Endothelial cell of umbilical vein (primary cell): Measurements from ENCODE around the gene KDM4C. TPM values are rescaled to one million over a fixed set of nuclear protein-coding genes. Genes with fewer than 3 reads are reported as not detected.

Experiments used
- BruUV-seq: library from RNA; stranded (reverse); fragments of 400-500 nt; replicated peaks from 2 replicates; lab custom pipeline; 2021; lab: Mats Ljungman, UMichigan
- CTCF ChIA-PET: fragments of 300-600, 350-600 bp; sonication (Branson Sonifier 250); formaldehyde crosslinking; loops from one replicate; lab custom pipeline; 2021; ENCODE audit warnings: antibody characterized with exemption, inconsistent platforms; lab: Charles Lee
- POLR2A ChIA-PET: fragments of 300-600, 350-600 bp; sonication (Branson Sonifier 250); formaldehyde crosslinking; loops from one replicate; lab custom pipeline; 2021; ENCODE audit warnings: antibody characterized with exemption, inconsistent platforms; lab: Charles Lee
- DNase-seq: peaks from one replicate; pipeline ENCODE4 v3.0.0-alpha.2; 2011; ENCODE audit warnings: low read depth, low spot score
- FAIRE-seq: peaks from 2 replicates; lab custom pipeline; 2011; peaks lifted over from hg19 to GRCh38; lab: Jason Lieb, UNC
- H2AFZ ChIP-seq: 2 replicates; pipeline ENCODE4 v1.6.0; 2012; ENCODE audit warnings: low read depth, low read length, control low read depth, inconsistent platforms
- H3K27ac ChIP-seq: 2 replicates; pipeline ENCODE4 v1.5.1; 2011; ENCODE audit warnings: low read depth, mild to moderate bottlenecking, control low read depth, low read length, moderate library complexity; ENCODE audit not compliant: insufficient read depth
- H3K27me3 ChIP-seq, 2 experiments: 2 replicates each; pipeline versions ENCODE4 v1.6.0 to v1.6.1; 2011; ENCODE audit warnings: low read length in 2 of 2, mixed read lengths in 1 of 2; ENCODE audit not compliant: control insufficient read depth in 2 of 2, insufficient read depth in 2 of 2
- H3K36me3 ChIP-seq, 2 experiments: 2 replicates in 1 of 2; 3 replicates in 1 of 2; pipeline ENCODE4 v1.5.1; 2011; ENCODE audit warnings: low read length in 2 of 2, mild to moderate bottlenecking in 1 of 2, moderate library complexity in 1 of 2; ENCODE audit not compliant: control insufficient read depth in 2 of 2, insufficient read depth in 2 of 2; ENCODE audit errors: extremely low read depth in 1 of 2
- H3K4me1 ChIP-seq: 3 replicates; pipeline ENCODE4 v1.5.1; 2011; ENCODE audit warnings: mild to moderate bottlenecking, low read length; ENCODE audit not compliant: control insufficient read depth, insufficient read depth; ENCODE audit errors: extremely low read depth
- H3K4me2 ChIP-seq: 2 replicates; pipeline ENCODE4 v1.6.1; 2011; ENCODE audit warnings: low read length, control low read depth, mixed read lengths; ENCODE audit not compliant: insufficient read depth
- H3K4me3 ChIP-seq, 3 experiments: fragments of 200-600 bp in 1 of 3; sonication (generic), shearing (Covaris generic) in 1 of 3; replicated peaks in 1 of 3; 2 replicates each; pipeline ENCODE4 v1.5.1; 2011 to 2016; ENCODE audit warnings: control low read depth in 3 of 3, low read length in 3 of 3, mild to moderate bottlenecking in 2 of 3, inconsistent platforms in 1 of 3, low read depth in 1 of 3, moderate library complexity in 1 of 3; ENCODE audit not compliant: insufficient read depth in 1 of 3
- H3K79me2 ChIP-seq: 2 replicates; pipeline ENCODE4 v1.6.0; 2012; ENCODE audit warnings: low read length, inconsistent platforms; ENCODE audit not compliant: control insufficient read depth, insufficient read depth
- H3K9ac ChIP-seq: replicated peaks from 2 replicates; pipeline ENCODE3; 2011; ENCODE audit warnings: low read length, control low read depth; ENCODE audit not compliant: insufficient read depth; ENCODE audit errors: extremely low read depth
- H3K9me1 ChIP-seq: replicated peaks from 3 replicates; pipeline ENCODE4 v1.6.0; 2011; ENCODE audit warnings: mild to moderate bottlenecking, low read length; ENCODE audit not compliant: control insufficient read depth, insufficient read depth; ENCODE audit errors: extremely low read depth
- H3K9me3 ChIP-seq: replicated peaks from 2 replicates; pipeline ENCODE4 v1.5.1; 2012; ENCODE audit warnings: low read length, inconsistent platforms; ENCODE audit not compliant: control insufficient read depth, insufficient read depth
- H4K20me1 ChIP-seq: replicated peaks from 2 replicates; pipeline ENCODE3; 2011; ENCODE audit warnings: mild to moderate bottlenecking, low read length; ENCODE audit not compliant: control insufficient read depth, insufficient read depth; ENCODE audit errors: extremely low read depth
- CTCF ChIP-seq, 2 donors: IDR thresholded peaks; 1 replicate in 1 of 2; 2 replicates in 1 of 2; pipeline ENCODE4 v1.5.1; 2011; ENCODE audit warnings: low read length in 2 of 2, mild to moderate bottlenecking in 2 of 2, moderate library complexity in 2 of 2, control low read depth in 1 of 2, inconsistent platforms in 1 of 2, low read depth in 1 of 2; ENCODE audit not compliant: insufficient read depth in 1 of 2; ENCODE audit errors: extremely low read depth in 1 of 2
- EZH2 ChIP-seq: IDR thresholded peaks from 2 replicates; pipeline ENCODE4 v1.6.1; 2012; ENCODE audit warnings: borderline replicate concordance, low read depth, mild to moderate bottlenecking, moderate library complexity, low read length, inconsistent platforms; ENCODE audit not compliant: severe bottlenecking
- FOS ChIP-seq: IDR thresholded peaks from 2 replicates; pipeline ENCODE4 v1.6.1; 2011; ENCODE audit warnings: mild to moderate bottlenecking, low read length, moderate library complexity, borderline replicate concordance; ENCODE audit not compliant: insufficient read depth
- GATA2 ChIP-seq: IDR thresholded peaks from 2 replicates; pipeline ENCODE4 v1.7.0; 2011; ENCODE audit warnings: low read depth, mild to moderate bottlenecking, moderate library complexity, mixed read lengths, low read length; ENCODE audit not compliant: insufficient read length, insufficient read depth
- JUN ChIP-seq: IDR thresholded peaks from 2 replicates; pipeline ENCODE4 v1.6.1; 2011; ENCODE audit warnings: borderline replicate concordance, low read depth; ENCODE audit not compliant: insufficient read length, insufficient read depth
- MAX ChIP-seq: IDR thresholded peaks from 2 replicates; pipeline ENCODE4 v1.6.1; 2011; ENCODE audit not compliant: insufficient read depth, insufficient read length
- MYC ChIP-seq: IDR thresholded peaks from one replicate; pipeline ENCODE4 v1.6.1; 2011; ENCODE audit warnings: mild to moderate bottlenecking, low read depth, low read length
- POLR2A ChIP-seq: IDR thresholded peaks from 2 replicates; pipeline ENCODE4 v1.6.1; 2012; ENCODE audit warnings: low read depth, mild to moderate bottlenecking, control low read depth, low read length
- POLR2AphosphoS5 ChIP-seq: IDR thresholded peaks from 2 replicates; pipeline ENCODE4 v1.6.1; 2012; ENCODE audit warnings: low read depth, mild to moderate bottlenecking, control low read depth, low read length, moderate library complexity; ENCODE audit not compliant: insufficient read depth
- dilution Hi-C: fragments of 300-500 bp; cut with MboI; formaldehyde crosslinking; loops from one replicate; pipeline ENCODE4 v1.15.0; 2019; ENCODE audit warnings: low sequenced_read_pairs; ENCODE audit not compliant: extremely low pct_ligation_motif_present
- intact Hi-C: fragments of 100-400 bp; cut with micrococcal nuclease; formaldehyde crosslinking; loops from one replicate; pipeline ENCODE4 v1.10.0; 2022
- polyA plus RNA-seq, 4 experiments: library from polyadenylated mRNA; depleted of rRNA in 3 of 4; stranded (reverse) in 3 of 4; unstranded in 1 of 4; fragments of >200 nt; gene quantifications; 2 replicates each; pipeline versions ENCODE4 v1.2.1 to v1.2.3, GENCODE V29; 2011 to 2012; ENCODE audit warnings: missing spikeins in 1 of 4
- total RNA-seq: library from RNA; stranded (reverse); gene quantifications from 2 replicates; pipeline ENCODE4 v1.2.3, GENCODE V29; 2021

The KDM4C gene
- total and polyA plus RNA-seq, 2 donors (not counting 3 experiments of a cell fraction or from before 2014, with no cell fraction given), result 5.4 to 15.0 TPM

DNA sequence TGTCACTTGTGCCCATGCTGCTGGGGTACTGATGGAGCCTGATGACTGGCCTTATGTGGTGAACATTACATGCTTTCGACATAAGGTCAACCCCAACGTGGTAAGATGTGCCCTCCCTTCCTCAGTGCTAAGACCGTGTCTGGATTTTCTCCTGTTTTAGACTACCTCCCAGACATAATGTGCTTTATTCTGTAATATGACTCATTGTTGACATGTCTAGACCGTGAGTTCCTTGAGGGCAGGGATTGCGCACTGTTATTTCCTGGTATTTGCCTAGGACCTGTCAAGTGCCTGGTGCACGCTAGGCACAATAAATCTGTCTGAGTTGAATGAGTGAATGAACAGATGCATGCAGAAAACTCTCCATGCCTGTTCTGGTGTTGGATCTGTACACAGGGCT is 346.0 kb downstream of the KDM4C start:
- Histone ChIP-seq H3K9me1 (no peaks in the 10 kb centered on the region), H3K27ac (peak overlapping the region; percentile 72), H3K79me2 (no peaks in the 10 kb centered on the region), H3K36me3 (no peaks in the 10 kb centered on the region), H3K9me3 (peaks cover 2% of the 10 kb centered on the region), H3K9ac (no peak overlapping the region), H3K4me2 (no peak overlapping the region), H3K4me3 (no peak overlapping the region), H2AFZ (no peak overlapping the region), H3K4me1 (peaks cover 11% of the 10 kb centered on the region), H3K27me3 (no peaks in the 10 kb centered on the region), H4K20me1 (no peaks in the 10 kb centered on the region)
- intact Hi-C loops, result no loop called here
- TF ChIP-seq POLR2AphosphoS5, result no peak
- peak; percentile 16 for TF ChIP-seq FOS
- dilution Hi-C loops, result no loop called here
- no TSS peak for BruUV-seq
- POLR2A ChIA-PET, result interaction anchor here (0.7 kb wide), 1 partner anchor 51 kb away, joined by 3 read pairs; no protein-coding TSS in a partner anchor
- FAIRE-seq (peak; percentile 46), DNase-seq (peak; percentile 66)
- CTCF ChIA-PET, result interaction anchor here (0.7 kb wide), 1 partner anchor 130 kb away, joined by 3 read pairs; no protein-coding TSS in a partner anchor

DNA sequence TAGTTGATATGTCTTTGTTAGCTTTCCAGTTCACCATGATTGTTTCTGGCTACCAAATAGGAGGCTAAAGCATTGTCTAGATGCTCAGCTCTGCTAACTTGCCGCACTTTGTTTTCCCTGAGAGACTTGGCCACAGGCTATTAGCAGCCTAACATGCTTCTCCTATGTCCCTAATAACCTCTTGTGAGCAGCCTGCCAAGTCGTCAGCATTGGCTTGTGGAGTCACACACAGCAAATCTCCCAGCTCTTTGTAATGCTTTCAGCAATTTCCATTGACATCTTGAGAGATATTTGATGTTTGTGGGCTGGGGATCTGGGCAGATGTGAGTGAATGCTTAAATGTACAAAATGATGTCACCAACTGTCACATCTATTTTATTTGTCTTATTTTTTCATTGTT is 346.9 kb downstream of the KDM4C start:
- Histone ChIP-seq H3K36me3 (no peaks in the 10 kb centered on the region), H3K4me1 (peaks cover 11% of the 10 kb centered on the region), H2AFZ (no peak overlapping the region), H3K4me3 (no peak overlapping the region), H3K4me2 (no peak overlapping the region), H3K27me3 (no peaks in the 10 kb centered on the region), H3K9me1 (no peaks in the 10 kb centered on the region), H4K20me1 (no peaks in the 10 kb centered on the region), H3K9ac (no peak overlapping the region), H3K27ac (peak overlapping the region; percentile 72), H3K79me2 (no peaks in the 10 kb centered on the region), H3K9me3 (peaks cover 2% of the 10 kb centered on the region)
- CTCF ChIA-PET, result no interaction called here
- intact Hi-C loops (no loop called here), dilution Hi-C loops (no loop called here)
- FAIRE-seq, result no peak
- no peak for TF ChIP-seq CTCF (IDR thresholded peaks at IDR 0.05; ENCODE audit: extremely low read depth in 1 of 2, insufficient read depth in 1 of 2, low read depth in 1 of 2, low read length in 2 of 2)
- no peak for TF ChIP-seq POLR2A
- TF ChIP-seq MAX, result no peak
- no peak for TF ChIP-seq GATA2
- no peak for TF ChIP-seq JUN
- no peak for TF ChIP-seq MYC
- TF ChIP-seq POLR2AphosphoS5, result no peak
- no peak for TF ChIP-seq FOS
- no peak for TF ChIP-seq EZH2
- DNase-seq, result no peak
- BruUV-seq, result no TSS peak
- POLR2A ChIA-PET, result no interaction called here
